ENCODE results near the gene UNC13D.
"Not testable (repeated sequence)": the region's sequence is repeated elsewhere in the genome, so short reads cannot be mapped to it uniquely, and the experiment has no call there.

Gene UNC13D

GRCh38 chr17:75820094-75821080 is 23.8 kb downstream of the UNC13D start:
- in situ Hi-C loops (cut with MboI; ENCODE audit: low sequenced_read_pairs), result no loop called here
- no peak for DNase-seq (ENCODE audit: low spot score in 2 of 2)
- H3K9me3 ChIP-seq, result no peaks in the 10 kb centered on the region
- no peak overlapping the region for H3K4me3 ChIP-seq
- H3K4me1 ChIP-seq, result no peaks in the 10 kb centered on the region
- no peaks in the 10 kb centered on the region for H3K27me3 ChIP-seq (ENCODE audit: low read depth)
- peaks cover 79% of the 10 kb centered on the region for H3K36me3 ChIP-seq (replicated peaks)

GRCh38 chr17:75819678-75820077 is 24.5 kb downstream of the UNC13D start:
- in situ Hi-C loops (cut with MboI; ENCODE audit: low sequenced_read_pairs), result no loop called here
- Histone ChIP-seq H3K4me3 (no peak overlapping the region), H3K27me3 (ENCODE audit: low read depth) (no peaks in the 10 kb centered on the region), H3K36me3 (replicated peaks) (peaks cover 85% of the 10 kb centered on the region), H3K4me1 (no peaks in the 10 kb centered on the region), H3K9me3 (no peaks in the 10 kb centered on the region)
- DNase-seq (ENCODE audit: low spot score in 2 of 2), result no peak

GRCh38 chr17:75819116-75819515 is 25.1 kb downstream of the UNC13D start:
- H3K9me3 ChIP-seq, result no peaks in the 10 kb centered on the region
- peaks cover 83% of the 10 kb centered on the region for H3K36me3 ChIP-seq (replicated peaks)
- H3K27me3 ChIP-seq (ENCODE audit: low read depth), result no peaks in the 10 kb centered on the region
- in situ Hi-C loops (cut with MboI; ENCODE audit: low sequenced_read_pairs), result no loop called here
- no peaks in the 10 kb centered on the region for H3K4me1 ChIP-seq
- H3K4me3 ChIP-seq, result no peak overlapping the region
- no peak for DNase-seq (ENCODE audit: low spot score in 2 of 2)

GRCh38 chr17:75818326-75818885 is 25.8 kb downstream of the UNC13D start:
- no peak overlapping the region for H3K4me3 ChIP-seq
- in situ Hi-C loops (cut with MboI; ENCODE audit: low sequenced_read_pairs), result no loop called here
- no peaks in the 10 kb centered on the region for H3K27me3 ChIP-seq (ENCODE audit: low read depth)
- no peak for DNase-seq (ENCODE audit: low spot score in 2 of 2)
- peaks cover 82% of the 10 kb centered on the region for H3K36me3 ChIP-seq (replicated peaks)
- no peaks in the 10 kb centered on the region for H3K4me1 ChIP-seq
- H3K9me3 ChIP-seq, result no peaks in the 10 kb centered on the region

- H3K27me3 ChIP-seq (ENCODE audit: low read depth), result no peaks in the 10 kb centered on the region
- DNase-seq (ENCODE audit: low spot score in 2 of 2), result no peak
- H3K36me3 ChIP-seq (replicated peaks), result peaks cover 85% of the 10 kb centered on the region
- no peaks in the 10 kb centered on the region for H3K9me3 ChIP-seq
- no peak overlapping the region for H3K4me3 ChIP-seq
- in situ Hi-C loops (cut with MboI; ENCODE audit: low sequenced_read_pairs), result no loop called here
- H3K4me1 ChIP-seq, result no peaks in the 10 kb centered on the region
Observed at GRCh38 chr17:75817571-75817970, 26.6 kb downstream of the UNC13D start.

GRCh38 chr17:75816693-75817092 is 27.5 kb downstream of the UNC13D start:
- no peak overlapping the region for H3K4me3 ChIP-seq
- no peak for DNase-seq (ENCODE audit: low spot score in 2 of 2)
- H3K9me3 ChIP-seq, result no peaks in the 10 kb centered on the region
- H3K36me3 ChIP-seq (replicated peaks), result peaks cover 85% of the 10 kb centered on the region
- in situ Hi-C loops (cut with MboI; ENCODE audit: low sequenced_read_pairs), result no loop called here
- no peaks in the 10 kb centered on the region for H3K4me1 ChIP-seq
- no peaks in the 10 kb centered on the region for H3K27me3 ChIP-seq (ENCODE audit: low read depth)

GRCh38 chr17:75815399-75815798 is 28.8 kb downstream of the UNC13D start:
- in situ Hi-C loops (cut with MboI; ENCODE audit: low sequenced_read_pairs), result no loop called here
- Histone ChIP-seq H3K27me3 (ENCODE audit: low read depth) (no peaks in the 10 kb centered on the region), H3K4me1 (no peaks in the 10 kb centered on the region), H3K4me3 (no peak overlapping the region), H3K36me3 (replicated peaks) (peaks cover 82% of the 10 kb centered on the region), H3K9me3 (no peaks in the 10 kb centered on the region)
- DNase-seq (ENCODE audit: low spot score in 2 of 2), result no peak

- in situ Hi-C loops (cut with MboI; ENCODE audit: low sequenced_read_pairs), result no loop called here
- H3K9me3 ChIP-seq, result no peaks in the 10 kb centered on the region
- H3K36me3 ChIP-seq (replicated peaks), result peaks cover 82% of the 10 kb centered on the region
- H3K27me3 ChIP-seq (ENCODE audit: low read depth), result no peaks in the 10 kb centered on the region
- H3K4me3 ChIP-seq, result no peak overlapping the region
- no peak for DNase-seq (ENCODE audit: low spot score in 2 of 2)
- H3K4me1 ChIP-seq, result no peaks in the 10 kb centered on the region
Observed at GRCh38 chr17:75814900-75815373, 29.3 kb downstream of the UNC13D start.

- Histone ChIP-seq H3K4me3 (no peak overlapping the region), H3K4me1 (no peaks in the 10 kb centered on the region), H3K9me3 (no peaks in the 10 kb centered on the region), H3K27me3 (ENCODE audit: low read depth) (no peaks in the 10 kb centered on the region), H3K36me3 (replicated peaks) (peaks cover 76% of the 10 kb centered on the region)
- in situ Hi-C loops (cut with MboI; ENCODE audit: low sequenced_read_pairs), result no loop called here
- no peak for DNase-seq (ENCODE audit: low spot score in 2 of 2)
Observed at GRCh38 chr17:75814021-75814395, 30.2 kb downstream of the UNC13D start.

GRCh38 chr17:75813081-75814020 is 30.9 kb downstream of the UNC13D start:
- Histone ChIP-seq H3K27me3 (ENCODE audit: low read depth) (no peaks in the 10 kb centered on the region), H3K4me3 (no peak overlapping the region), H3K36me3 (replicated peaks) (peaks cover 70% of the 10 kb centered on the region), H3K4me1 (no peaks in the 10 kb centered on the region; the same call in 1 of the 2 replicates), H3K9me3 (no peaks in the 10 kb centered on the region)
- in situ Hi-C loops (cut with MboI; ENCODE audit: low sequenced_read_pairs), result no loop called here
- DNase-seq (ENCODE audit: low spot score in 2 of 2), result no peak

- no peak for DNase-seq (ENCODE audit: low spot score in 2 of 2)
- H3K9me3 ChIP-seq, result no peaks in the 10 kb centered on the region
- H3K4me3 ChIP-seq, result no peak overlapping the region
- in situ Hi-C loops (cut with MboI; ENCODE audit: low sequenced_read_pairs), result no loop called here
- no peaks in the 10 kb centered on the region; the same call in 1 of the 2 replicates for H3K4me1 ChIP-seq
- no peaks in the 10 kb centered on the region for H3K27me3 ChIP-seq (ENCODE audit: low read depth)
- H3K36me3 ChIP-seq (replicated peaks), result peaks cover 64% of the 10 kb centered on the region
Observed at GRCh38 chr17:75812096-75813013, 31.8 kb downstream of the UNC13D start.

GRCh38 chr17:75811174-75811573 is 33.0 kb downstream of the UNC13D start:
- in situ Hi-C loops (cut with MboI; ENCODE audit: low sequenced_read_pairs), result no loop called here
- H3K27me3 ChIP-seq (ENCODE audit: low read depth), result no peaks in the 10 kb centered on the region
- peaks cover 57% of the 10 kb centered on the region for H3K36me3 ChIP-seq (replicated peaks)
- H3K9me3 ChIP-seq, result no peaks in the 10 kb centered on the region
- no peak for DNase-seq (ENCODE audit: low spot score in 2 of 2)
- no peak overlapping the region for H3K4me3 ChIP-seq
- no peaks in the 10 kb centered on the region; the same call in 1 of the 2 replicates for H3K4me1 ChIP-seq

GRCh38 chr17:75810756-75811155 is 33.4 kb downstream of the UNC13D start:
- H3K4me3 ChIP-seq; H3K9me3 ChIP-seq; in situ Hi-C loops (cut with MboI; ENCODE audit: low sequenced_read_pairs); H3K27me3 ChIP-seq (ENCODE audit: low read depth); DNase-seq (ENCODE audit: low spot score in 2 of 2); H3K4me1 ChIP-seq: not testable (repeated sequence)
- H3K36me3 ChIP-seq (replicated peaks), result peaks cover 54% of the 10 kb centered on the region
